Suprapubic skin (tissue), 4 donors: ENCODE data around the gene PAK1. TPM values are rescaled to one million over a fixed set of nuclear protein-coding genes. Genes with fewer than 3 reads are reported as not detected.

Experiments
- DNase-seq, 2 donors: peaks; one replicate each; pipeline ENCODE4 v3.0.0-alpha.2; 2019; ENCODE audit warnings: low spot score in 2 of 2
- H3K27ac ChIP-seq: fragments of 200-600 bp; sonication (generic); one replicate; pipeline ENCODE4 v1.5.1; 2019
- H3K27me3 ChIP-seq: fragments of 200-600 bp; sonication (generic); one replicate; pipeline ENCODE4 v1.5.1; 2019
- H3K36me3 ChIP-seq: fragments of 200-600 bp; sonication (generic); one replicate; pipeline ENCODE4 v1.5.1; 2019
- H3K4me1 ChIP-seq: fragments of 200-600 bp; sonication (generic); one replicate; pipeline ENCODE4 v1.5.1; 2019
- H3K4me3 ChIP-seq: fragments of 200-600 bp; sonication (generic); one replicate; pipeline ENCODE4 v1.5.1; 2019; ENCODE audit warnings: mild to moderate bottlenecking
- H3K9me3 ChIP-seq: fragments of 200-600 bp; sonication (generic); one replicate; pipeline ENCODE4 v1.5.1; 2019
- EP300 ChIP-seq: sonication (generic); formaldehyde crosslinking; IDR thresholded peaks from one replicate; pipeline ENCODE4 v1.6.1; 2017; ENCODE audit warnings: antibody characterized with exemption
- POLR2A ChIP-seq, 2 donors: fragments of 450-650 bp; IDR thresholded peaks; one replicate each; pipeline ENCODE4 v1.6.1; 2017; ENCODE audit warnings: antibody characterized with exemption in 2 of 2, mild to moderate bottlenecking in 2 of 2, moderate library complexity in 2 of 2
- POLR2AphosphoS5 ChIP-seq, 3 donors: sonication (generic); formaldehyde crosslinking; IDR thresholded peaks; one replicate each; pipeline ENCODE4 v1.6.1; 2017; ENCODE audit warnings: antibody characterized with exemption in 3 of 3
- WGBS: methylation state at CpG from one replicate; pipeline ENCODE4 v1.1.5; 2018; 5-methylcytosine and 5-hydroxymethylcytosine counted together
- total RNA-seq, 4 donors: library from RNA; depleted of rRNA; stranded (reverse); fragments of >200 nt; gene quantifications; one replicate each; pipeline ENCODE4 v1.1.0, GENCODE V29; 2016
- TF ChIP-seq, protein P1 (sequence below), 2 donors: fragments of 200-600 bp in 1 of 2; fragments of 450-650 bp in 1 of 2; sonication (generic) in 1 of 2; IDR thresholded peaks; one replicate each; pipeline ENCODE4 v1.5.1; 2016 to 2019; ENCODE audit warnings: antibody characterized with exemption in 2 of 2, mild to moderate bottlenecking in 1 of 2, moderate library complexity in 1 of 2

The PAK1 gene
- total RNA-seq, 4 donors from 2014 or later = 23.4 to 47.9 (median 28.9) TPM

DNA sequence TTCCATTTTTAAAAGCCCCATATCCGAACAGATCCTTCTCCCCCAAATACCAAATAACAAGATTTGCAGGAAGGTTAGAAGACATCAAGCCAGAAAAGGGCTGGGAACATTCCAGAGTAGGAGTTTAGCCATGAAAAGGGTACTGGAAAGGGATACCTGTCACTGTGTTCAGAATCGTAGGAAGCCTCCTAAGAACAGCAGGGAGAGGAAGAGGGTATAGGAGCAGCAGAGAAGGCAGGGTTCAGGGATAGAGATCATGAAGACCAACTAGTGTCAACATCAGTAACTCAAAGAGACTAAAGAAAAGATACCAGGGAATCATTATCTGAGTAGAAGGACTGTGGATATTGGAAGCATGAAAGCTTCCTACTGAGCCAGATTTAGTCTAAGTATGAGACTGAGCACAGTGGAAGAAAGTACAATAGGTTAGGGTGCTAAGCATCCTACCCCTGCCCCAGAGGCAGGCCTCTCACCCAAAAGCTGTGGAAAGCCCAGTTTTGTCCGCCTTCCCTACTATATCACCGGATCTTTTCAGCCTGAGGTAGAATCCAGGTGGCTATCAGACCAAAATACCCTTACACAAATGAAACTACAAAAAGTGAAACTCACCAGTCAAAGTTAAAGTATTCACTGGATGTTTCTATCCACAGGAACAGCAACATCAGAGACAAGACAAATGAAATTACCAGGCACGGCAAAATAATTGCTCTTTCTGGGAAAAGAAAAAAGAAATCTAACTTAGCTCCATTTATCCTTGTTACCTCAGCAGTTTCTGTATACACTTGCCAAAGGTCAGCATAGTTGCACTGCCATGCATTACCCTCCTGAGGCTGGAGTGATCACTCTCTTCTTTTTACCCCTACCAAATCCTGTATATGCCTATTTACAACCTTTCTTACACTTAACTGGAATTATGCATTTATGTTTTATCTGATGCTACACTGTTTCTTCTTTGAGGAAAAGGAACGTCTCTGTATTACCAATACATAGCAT, 189.1 kb downstream of the PAK1 start:
- H3K36me3 ChIP-seq = no peaks in the 10 kb centered on the region
- no peaks in the 10 kb centered on the region for H3K27me3 ChIP-seq
- no peak overlapping the region for H3K27ac ChIP-seq
- WGBS = 83% methylated on average over 6 of the region's 6 CpGs
- H3K9me3 ChIP-seq = no peaks in the 10 kb centered on the region
- no peaks in the 10 kb centered on the region for H3K4me1 ChIP-seq
- H3K4me3 ChIP-seq = no peak overlapping the region
- DNase-seq = no peak
- TF ChIP-seq POLR2AphosphoS5 (IDR thresholded peaks at IDR 0.05) (no peak), EP300 (no peak), POLR2A (IDR thresholded peaks at IDR 0.05) (no peak)
- TF ChIP-seq, protein P1, sequence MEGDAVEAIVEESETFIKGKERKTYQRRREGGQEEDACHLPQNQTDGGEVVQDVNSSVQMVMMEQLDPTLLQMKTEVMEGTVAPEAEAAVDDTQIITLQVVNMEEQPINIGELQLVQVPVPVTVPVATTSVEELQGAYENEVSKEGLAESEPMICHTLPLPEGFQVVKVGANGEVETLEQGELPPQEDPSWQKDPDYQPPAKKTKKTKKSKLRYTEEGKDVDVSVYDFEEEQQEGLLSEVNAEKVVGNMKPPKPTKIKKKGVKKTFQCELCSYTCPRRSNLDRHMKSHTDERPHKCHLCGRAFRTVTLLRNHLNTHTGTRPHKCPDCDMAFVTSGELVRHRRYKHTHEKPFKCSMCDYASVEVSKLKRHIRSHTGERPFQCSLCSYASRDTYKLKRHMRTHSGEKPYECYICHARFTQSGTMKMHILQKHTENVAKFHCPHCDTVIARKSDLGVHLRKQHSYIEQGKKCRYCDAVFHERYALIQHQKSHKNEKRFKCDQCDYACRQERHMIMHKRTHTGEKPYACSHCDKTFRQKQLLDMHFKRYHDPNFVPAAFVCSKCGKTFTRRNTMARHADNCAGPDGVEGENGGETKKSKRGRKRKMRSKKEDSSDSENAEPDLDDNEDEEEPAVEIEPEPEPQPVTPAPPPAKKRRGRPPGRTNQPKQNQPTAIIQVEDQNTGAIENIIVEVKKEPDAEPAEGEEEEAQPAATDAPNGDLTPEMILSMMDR (IDR thresholded peaks at IDR 0.05) = no peak

DNA sequence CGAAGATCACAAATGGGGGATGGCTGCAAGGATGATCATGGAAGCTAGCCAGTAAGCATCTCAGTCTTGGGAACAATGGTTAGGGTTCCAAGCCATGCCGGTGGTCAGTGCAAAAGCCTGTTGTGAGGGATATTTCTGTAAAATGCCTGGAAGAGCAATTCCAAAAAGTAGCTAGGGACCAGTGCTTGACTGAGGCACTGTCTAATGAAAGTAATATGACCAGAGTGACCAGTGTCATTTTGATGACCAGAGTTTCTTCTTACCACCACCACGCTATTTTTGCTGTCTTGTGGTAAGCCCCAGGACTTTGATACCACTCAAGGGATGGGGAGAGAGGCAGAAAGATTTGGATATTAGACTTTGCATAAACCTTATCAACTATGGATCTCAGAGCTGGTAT, 190.8 kb downstream of the PAK1 start:
- DNase-seq = no peak
- Histone ChIP-seq H3K4me3 (no peak overlapping the region), H3K36me3 (no peaks in the 10 kb centered on the region), H3K9me3 (no peaks in the 10 kb centered on the region), H3K27me3 (no peaks in the 10 kb centered on the region), H3K4me1 (no peaks in the 10 kb centered on the region), H3K27ac (no peak overlapping the region)
- TF ChIP-seq POLR2AphosphoS5 (IDR thresholded peaks at IDR 0.05) = no peak
- WGBS = 76% methylated on average over 3 of the region's 3 CpGs

DNA sequence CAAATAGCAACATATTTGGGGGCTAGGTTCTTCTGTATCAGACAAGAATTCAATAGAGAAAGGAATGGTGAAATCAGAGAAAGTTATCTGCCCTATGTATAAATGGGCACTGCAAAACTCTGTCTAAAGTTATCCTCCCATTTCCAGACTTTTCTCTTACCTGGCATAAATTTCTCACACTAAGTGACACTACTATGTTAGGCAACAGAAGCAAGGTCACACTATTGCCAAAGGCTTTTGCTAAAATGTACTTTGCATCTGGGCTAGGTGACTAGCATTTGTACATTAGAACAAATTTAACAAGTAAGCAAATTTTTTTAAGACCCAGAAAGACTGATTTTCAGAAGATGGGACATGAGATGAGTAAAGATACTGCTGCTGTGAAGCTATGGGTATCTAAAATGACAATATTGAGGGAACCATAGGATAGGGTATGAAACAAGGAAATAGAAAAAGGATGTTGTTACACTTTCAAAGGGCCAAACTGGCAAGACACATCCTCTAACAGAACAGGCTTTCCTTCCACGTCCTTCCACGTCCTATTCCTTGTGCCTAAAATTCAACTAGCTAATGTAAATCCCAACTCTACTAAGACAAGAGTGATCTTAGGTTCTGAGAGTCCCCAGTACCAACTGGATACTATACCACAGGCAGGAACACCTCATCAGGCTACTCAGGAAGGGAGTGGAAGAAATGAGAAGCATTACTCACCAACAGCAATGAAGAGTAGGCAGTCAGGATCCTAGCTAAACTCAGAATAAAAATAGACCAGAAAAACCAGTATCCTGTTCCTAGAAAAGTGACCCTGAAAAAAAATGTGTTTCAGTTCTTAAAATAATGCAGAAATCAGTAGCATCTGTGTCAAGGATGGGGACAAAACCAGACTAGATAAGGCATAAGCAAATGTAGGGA, 195.0 kb downstream of the PAK1 start:
- no peaks in the 10 kb centered on the region for H3K4me1 ChIP-seq
- WGBS = 82% methylated on average over 2 of the region's 2 CpGs
- no peak for DNase-seq
- no peaks in the 10 kb centered on the region for H3K36me3 ChIP-seq
- no peak for TF ChIP-seq POLR2AphosphoS5 (IDR thresholded peaks at IDR 0.05)
- TF ChIP-seq POLR2A (IDR thresholded peaks at IDR 0.05) = no peak
- TF ChIP-seq, protein P1 (IDR thresholded peaks at IDR 0.05) = no peak
- TF ChIP-seq EP300 = no peak
- no peaks in the 10 kb centered on the region for H3K9me3 ChIP-seq
- H3K27me3 ChIP-seq = no peaks in the 10 kb centered on the region
- H3K4me3 ChIP-seq = no peak overlapping the region
- H3K27ac ChIP-seq = no peak overlapping the region

DNA sequence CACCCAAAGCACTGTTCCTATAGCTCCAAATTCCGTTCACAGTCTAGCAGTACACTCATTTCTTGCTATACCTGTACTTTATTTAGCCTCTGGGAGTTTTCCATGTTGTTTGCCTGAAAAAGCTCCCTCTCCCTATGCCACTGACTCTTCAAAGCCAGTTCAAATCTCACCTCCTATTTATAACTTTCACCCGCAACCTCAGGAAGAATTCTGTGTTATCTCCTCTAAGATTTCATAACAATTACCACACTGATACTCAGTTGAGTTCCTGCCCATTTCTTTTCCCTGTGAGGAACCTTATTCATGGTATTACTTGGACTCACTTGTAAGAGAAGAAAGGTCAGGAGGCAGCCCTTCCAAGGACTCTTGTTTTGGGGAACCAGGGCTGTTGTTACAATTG, 197.6 kb downstream of the PAK1 start:
- Histone ChIP-seq H3K27ac (no peak overlapping the region), H3K9me3 (no peaks in the 10 kb centered on the region), H3K4me1 (no peaks in the 10 kb centered on the region), H3K4me3 (no peak overlapping the region), H3K36me3 (no peaks in the 10 kb centered on the region), H3K27me3 (no peaks in the 10 kb centered on the region)
- 79% methylated on average over 2 of the region's 2 CpGs for WGBS
- no peak for DNase-seq
- TF ChIP-seq POLR2A (IDR thresholded peaks at IDR 0.05) (no peak), EP300 (no peak), POLR2AphosphoS5 (IDR thresholded peaks at IDR 0.05) (no peak)
- TF ChIP-seq, protein P1 (IDR thresholded peaks at IDR 0.05) = no peak

Other genes starting within 250 kb of the PAK1 start
- gene GDPD4, start 172.4 kb downstream of the PAK1 start, total RNA-seq = not detected
- under 1 TPM in 3 of 4 donors, not detected in 1; 0.55 to 0.76 (median 0.59) TPM for gene AQP11, start 115.9 kb upstream of the PAK1 start, total RNA-seq
- 10 to 100 TPM; 36.6 to 88.1 (median 69.2) TPM for gene CLNS1A, start 163.7 kb upstream of the PAK1 start, total RNA-seq